NCI-H774 (cell line): ENCODE results near the gene UBE2V1.
"Not testable (repeated sequence)": the region's sequence is repeated elsewhere in the genome, so short reads cannot be mapped to it uniquely, and the experiment has no call there.

Experiments used
- DNase-seq: peaks from one replicate; lab custom pipeline; 2025; lab: John Stamatoyannopoulos, UW

UBE2V1 gene

GRCh38 chr20:50095476-50096078, 17.4 kb downstream of the UBE2V1 start:
- no peak for DNase-seq

DNA sequence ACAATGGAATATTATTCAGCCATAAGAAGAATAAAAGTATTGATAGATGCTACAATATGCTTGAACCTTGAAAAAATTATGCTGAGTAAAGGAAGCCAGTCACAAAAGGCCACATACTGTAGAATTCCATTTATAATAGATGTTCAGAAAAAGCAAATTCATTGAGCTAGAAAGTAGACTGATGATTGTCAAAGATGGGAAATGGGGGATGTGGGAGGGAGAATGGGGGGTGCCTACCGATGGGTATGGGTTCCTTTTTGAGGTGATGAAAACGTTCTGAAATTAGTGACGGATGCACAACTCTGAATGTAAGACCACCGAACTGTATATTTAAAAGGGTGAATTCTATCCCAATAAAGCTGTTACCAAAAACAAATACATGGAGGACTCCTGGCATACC, 18.4 kb downstream of the UBE2V1 start:
- no peak for DNase-seq

- no peak for DNase-seq
These were observed 19.7 kb downstream of the UBE2V1 start for GRCh38 chr20:50093240-50093639.

DNA sequence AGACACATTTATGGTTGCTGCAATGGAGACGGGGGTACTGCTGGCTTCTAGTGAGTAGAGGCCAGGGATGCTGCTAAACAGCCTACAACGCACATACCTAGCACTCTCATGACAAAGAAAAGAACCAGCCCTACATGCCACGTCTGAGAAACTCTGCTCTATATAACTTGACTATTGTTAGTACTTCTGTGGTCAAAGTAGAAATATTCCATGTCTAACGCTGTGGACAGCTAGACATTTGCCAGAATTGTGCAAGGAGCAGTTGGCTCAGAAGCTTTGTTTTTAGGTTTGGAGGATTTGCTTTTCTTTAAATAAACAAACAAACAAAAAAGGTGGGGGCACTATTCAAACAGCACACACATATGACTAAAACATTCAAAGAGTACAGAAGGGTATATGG, 20.5 kb downstream of the UBE2V1 start:
- DNase-seq = no peak

GRCh38 chr20:50089787-50090177, 23.2 kb downstream of the UBE2V1 start:
- no peak for DNase-seq

- DNase-seq = no peak
These were observed 23.7 kb downstream of the UBE2V1 start for GRCh38 chr20:50089140-50089786.

DNA sequence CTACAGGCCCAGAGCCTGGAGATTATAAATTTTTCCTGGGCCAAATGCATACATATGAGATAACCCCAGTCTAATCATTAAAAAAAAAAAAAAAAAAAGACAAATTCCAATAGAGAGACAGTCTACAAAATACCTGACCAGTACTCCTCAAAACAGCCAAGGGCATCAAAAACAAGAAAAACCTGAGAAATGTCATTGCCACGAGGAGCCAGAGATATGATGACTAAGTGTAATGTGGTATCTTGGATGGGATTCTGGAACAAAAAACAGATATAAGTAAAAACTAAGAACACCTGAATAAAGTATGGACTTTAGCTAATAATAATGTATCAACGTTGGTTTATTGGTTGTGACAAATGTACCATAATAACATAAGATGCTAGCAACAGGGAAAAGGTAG, 24.9 kb downstream of the UBE2V1 start:
- no peak for DNase-seq

DNA sequence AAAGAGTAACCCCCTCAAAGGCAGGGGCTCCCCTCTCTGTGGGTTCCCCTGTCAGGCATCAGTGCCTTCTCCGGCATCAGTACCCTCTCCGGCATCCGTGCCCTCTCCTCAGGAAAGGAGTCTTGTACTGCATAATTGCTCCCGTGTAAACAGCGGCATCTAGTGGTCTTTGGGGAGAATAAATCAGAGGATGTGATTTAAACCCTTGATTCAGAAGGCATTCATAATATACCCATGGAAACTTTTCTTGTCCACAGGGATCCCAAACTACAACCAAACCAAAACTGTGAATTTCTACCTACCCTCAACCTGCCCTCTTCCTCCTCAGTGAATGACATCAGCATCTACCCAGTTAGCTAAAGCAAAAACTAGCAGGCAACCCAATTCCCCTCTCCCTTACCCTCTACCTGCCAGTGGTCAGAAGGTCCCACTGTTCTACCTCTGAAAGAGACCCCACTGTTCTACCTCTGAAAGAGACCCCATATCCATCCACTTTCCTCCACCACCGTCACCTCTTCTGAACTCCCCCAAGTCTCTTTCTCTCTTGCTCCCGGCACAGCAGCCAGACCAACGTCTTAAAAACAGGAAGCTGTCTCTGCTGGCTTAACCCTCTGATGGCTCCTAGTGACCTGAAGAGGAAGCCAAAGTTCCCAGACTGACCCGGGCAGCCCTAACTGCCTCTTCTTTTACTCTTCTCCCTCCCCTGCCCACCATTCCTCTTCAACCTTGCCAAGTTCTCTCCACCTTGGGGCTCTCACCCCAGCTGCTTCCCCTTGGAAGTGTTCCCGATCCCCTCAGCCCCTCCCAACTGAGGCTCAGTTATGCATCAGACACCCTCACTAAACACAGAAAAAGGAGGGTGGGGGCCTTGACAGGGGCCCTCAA, 27.2 kb downstream of the UBE2V1 start:
- DNase-seq = peak; percentile 13

DNA sequence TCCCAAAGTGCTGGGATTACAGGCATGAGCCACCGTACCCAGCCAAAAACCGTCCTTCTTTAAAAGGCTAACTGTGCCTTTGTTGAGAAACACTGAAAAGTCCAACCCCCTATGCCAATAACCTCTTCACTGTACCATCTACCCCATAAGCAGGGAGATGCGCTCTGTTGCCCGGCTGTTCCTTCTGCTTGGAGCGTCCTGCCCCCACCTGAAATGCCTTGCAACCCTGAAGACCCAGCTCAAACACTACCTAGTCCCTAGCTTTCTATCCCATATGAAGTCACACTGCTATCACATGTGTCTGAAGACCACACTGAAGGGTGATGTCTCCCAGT, 27.8 kb downstream of the UBE2V1 start:
- no peak for DNase-seq

- no peak for DNase-seq
These were observed 29.9 kb downstream of the UBE2V1 start for GRCh38 chr20:50083034-50083433.

- not testable (repeated sequence) for DNase-seq
These were observed 30.9 kb downstream of the UBE2V1 start for GRCh38 chr20:50082056-50082455.

- no peak for DNase-seq
These were observed 34.9 kb downstream of the UBE2V1 start for GRCh38 chr20:50077818-50078601.

GRCh38 chr20:50073500-50073899, 39.5 kb downstream of the UBE2V1 start:
- DNase-seq = no peak

DNA sequence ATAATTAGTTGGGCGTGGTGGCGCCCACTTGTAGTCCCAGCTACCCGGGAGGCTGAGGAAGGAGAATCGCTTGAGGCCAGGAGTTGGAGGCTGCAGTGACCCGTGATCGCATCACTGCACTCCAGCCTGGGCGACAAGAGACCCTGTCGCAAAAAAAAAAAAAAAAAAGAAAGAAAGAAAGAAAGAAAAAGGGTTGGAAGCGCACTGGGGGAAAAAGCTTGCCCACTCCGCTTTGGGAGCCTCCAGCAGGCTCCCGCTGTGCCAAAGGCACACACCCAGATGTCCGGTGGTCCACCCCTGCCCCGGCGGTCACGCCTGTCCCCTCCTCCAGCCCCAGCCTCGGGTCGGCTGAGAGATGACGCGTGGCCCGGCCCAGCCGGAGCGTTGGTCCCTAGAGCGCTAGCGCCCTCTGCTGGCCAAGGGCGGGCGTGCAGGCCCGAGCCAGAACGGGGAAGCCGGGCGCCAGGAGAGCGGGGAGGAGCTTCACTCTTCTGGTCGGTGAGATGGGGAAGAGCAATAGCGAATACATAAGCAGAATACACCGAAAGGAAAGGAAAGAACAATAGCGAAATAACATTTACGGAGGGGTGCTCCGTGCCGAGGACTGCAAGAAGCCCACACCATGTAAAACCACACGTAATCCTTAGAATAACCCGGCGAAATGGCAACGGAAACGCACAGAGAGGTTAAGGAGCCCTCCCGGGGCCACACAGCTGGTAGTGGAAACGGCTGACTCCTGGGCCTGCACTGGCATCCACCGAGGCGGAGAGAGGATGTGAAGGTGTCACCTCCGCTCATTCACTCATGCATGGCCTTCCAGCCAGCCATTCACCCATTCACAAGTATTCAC, 41.7 kb downstream of the UBE2V1 start:
- DNase-seq = peak; percentile 78

- DNase-seq = no peak
These were observed 42.6 kb downstream of the UBE2V1 start for GRCh38 chr20:50070361-50070760.

DNA sequence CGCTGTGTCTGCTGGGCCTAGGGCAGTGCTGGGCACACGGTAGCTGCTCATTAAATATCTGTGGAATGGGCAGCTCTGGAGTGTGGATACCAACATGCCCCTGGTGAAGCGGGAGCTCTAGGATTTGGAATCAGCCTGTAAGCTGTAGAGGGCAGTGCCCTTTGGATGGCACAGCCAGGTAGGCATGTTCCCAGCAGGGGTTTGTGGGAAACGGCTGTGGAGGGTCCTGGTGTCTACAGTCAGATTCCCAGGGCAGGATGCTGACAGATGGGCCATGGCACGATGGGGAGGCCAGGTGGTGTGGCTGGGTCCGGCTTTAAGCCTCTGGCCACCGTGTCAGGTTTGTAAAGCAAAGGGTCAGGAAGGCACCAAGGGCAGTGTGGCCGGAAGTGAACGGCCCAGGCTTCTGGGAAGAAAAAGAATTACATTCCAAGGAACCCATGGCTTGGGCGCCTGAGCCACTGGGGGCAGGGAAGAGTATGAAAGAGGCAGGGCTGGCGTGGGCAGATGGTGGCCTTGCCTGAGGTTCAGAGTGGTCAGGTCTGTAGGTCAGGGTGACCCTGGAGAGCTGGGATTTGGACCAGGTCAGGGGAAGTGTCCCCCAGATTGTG, 44.8 kb downstream of the UBE2V1 start:
- DNase-seq = no peak

GRCh38 chr20:50067461-50067860, 45.5 kb downstream of the UBE2V1 start:
- DNase-seq = no peak

- no peak for DNase-seq
These were observed 45.9 kb downstream of the UBE2V1 start for GRCh38 chr20:50067018-50067417.

DNA sequence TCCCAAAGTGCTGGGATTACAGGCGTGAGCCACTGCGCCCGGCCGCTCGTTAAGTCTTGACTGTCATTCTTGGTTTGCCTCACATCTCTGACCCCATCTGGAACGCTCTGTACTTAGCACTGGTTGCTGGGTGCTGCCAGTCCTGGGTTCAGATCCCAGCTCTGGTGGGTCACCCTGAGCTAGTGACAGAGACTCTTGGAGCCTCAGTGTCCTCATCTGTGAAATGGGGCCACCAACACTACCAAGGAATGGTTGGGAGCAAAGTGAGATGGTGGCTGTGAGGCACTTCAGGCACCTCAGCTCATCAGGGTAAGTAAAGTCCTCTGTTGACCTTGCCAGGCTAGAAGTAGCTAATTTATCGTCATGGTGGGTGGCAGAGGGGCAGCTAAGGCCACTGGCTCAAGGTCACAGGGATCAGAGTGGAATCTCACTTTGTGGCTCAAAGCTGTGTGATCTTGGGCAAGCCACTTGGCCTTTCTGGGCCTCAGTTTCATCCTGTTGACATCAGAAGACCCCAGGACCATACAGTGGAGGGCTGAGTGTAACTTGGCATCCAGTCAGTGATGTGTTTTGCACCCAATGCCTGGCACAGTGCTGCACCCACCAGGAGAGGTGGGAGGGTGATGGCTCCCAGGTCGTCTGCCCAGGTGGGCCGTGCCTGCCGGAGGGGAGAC, 46.7 kb downstream of the UBE2V1 start:
- no peak for DNase-seq

DNA sequence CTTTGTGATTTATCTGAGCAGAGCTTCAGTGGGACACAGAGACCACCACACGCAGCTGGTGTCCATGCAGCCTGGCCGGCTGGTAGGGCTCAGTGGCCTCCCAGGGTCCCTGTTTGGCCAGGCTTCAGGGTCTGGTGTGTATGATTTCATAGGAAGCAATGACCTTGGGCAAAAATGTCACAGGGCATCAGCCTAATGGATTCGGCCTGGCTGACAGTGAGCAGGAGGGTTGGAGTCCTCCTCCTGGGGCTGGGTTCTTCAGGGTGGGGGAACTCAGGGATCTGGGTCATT, 47.7 kb downstream of the UBE2V1 start:
- DNase-seq = no peak

DNA sequence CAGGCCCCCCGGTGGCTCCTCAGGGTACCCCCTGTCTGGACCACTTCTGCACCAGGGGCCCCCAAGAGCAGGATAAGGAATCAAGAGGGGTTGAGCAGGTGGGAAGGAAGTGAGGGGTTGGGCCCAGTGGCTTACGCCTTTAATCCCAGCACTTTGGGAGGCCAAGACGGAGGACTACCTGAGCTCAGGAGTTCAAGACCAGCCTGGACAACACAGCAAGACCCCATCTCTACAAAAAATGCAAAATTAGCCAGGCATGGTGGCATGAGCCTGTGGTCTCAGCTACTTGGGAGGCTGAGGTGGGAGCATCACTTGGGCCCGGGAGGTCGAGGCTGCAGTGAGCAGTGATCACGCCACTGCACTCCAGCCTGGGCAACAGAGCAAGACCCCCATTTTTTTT, 49.2 kb downstream of the UBE2V1 start:
- DNase-seq = not testable (repeated sequence)
